Measurements from ENCODE around the gene SCTR. TPM values are rescaled to one million over a fixed set of nuclear protein-coding genes. Genes with fewer than 3 reads are reported as not detected.

The SCTR gene
- total and polyA plus RNA-seq, 2 of the 8 experiments (the other 6 are each of a cell fraction or from before 2014, with no cell fraction given) = 0.15 TPM; not detected in 1

DNA sequence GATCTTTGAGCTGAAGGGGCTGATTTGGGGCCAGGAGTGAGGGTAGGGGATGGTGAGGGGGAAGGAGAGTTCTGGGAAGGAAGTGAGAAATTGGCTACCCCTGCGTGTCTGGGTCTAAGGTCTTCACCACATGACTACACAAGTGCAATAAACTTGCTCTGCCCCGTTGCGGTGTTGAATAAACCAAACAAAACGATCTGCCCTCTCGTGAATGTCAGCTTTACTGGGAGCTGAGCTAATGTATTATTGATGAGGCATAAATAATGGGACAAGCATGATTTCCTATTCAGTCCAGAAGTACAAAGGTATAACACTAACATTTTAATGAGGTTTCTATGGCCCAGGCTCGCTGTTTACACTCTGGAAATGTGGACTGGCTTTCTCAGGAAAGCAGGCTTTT, 11.9 kb upstream of the SCTR start:
- H3K27ac ChIP-seq (ENCODE audit: low read depth, low read length) = no peak overlapping the region
- WGBS, 2 experiments (ENCODE audit: extremely low coverage in 1 of 2, insufficient coverage in 1 of 2, insufficient read length in 1 of 2, insufficient replicate concordance in 2 of 2, low coverage in 1 of 2, low lambda C conversion rate in 2 of 2, missing lambda C conversion rate in 1 of 2) = 90% methylated on average over 6 of the region's 6 CpGs; no CpG with 5 or more reads in 1 of the 2 experiments
- H3K9ac ChIP-seq (replicated peaks in 1 of 4; ENCODE audit: extremely low read depth in 1 of 4, low read depth in 3 of 4, low read length in 3 of 4) = no peak overlapping the region
- H2BK15ac ChIP-seq (ENCODE audit: low read length) = no peak overlapping the region
- CTCF ChIA-PET (ENCODE audit: partially characterized antibody) = interaction anchor here (0.6 to 1.0 kb wide), 2 partner anchors 10 to 14 kb away, joined by 3 to 4 read pairs; no protein-coding TSS in a partner anchor
- no peak overlapping the region for H2BK120ac ChIP-seq (replicated peaks; ENCODE audit: low read depth, low read length)
- H3K4me3 ChIP-seq (ENCODE audit: extremely low read depth in 1 of 4, insufficient read depth in 2 of 4, low read depth in 3 of 4, low read length in 4 of 4) = no peak overlapping the region
- H3K4ac ChIP-seq (replicated peaks; ENCODE audit: insufficient read length, low read depth, low read length) = no peak overlapping the region
- no peak overlapping the region for H3K14ac ChIP-seq (ENCODE audit: insufficient read length)
- H3K18ac ChIP-seq (ENCODE audit: extremely low read depth, low read length) = no peak overlapping the region
- H2BK20ac ChIP-seq (ENCODE audit: low read length) = no peak overlapping the region
- H3K56ac ChIP-seq (replicated peaks; ENCODE audit: insufficient read length, low read depth, low read length) = no peak overlapping the region
- H3K79me1 ChIP-seq (ENCODE audit: low read depth, low read length) = no peaks in the 10 kb centered on the region
- peaks cover 0 to 5% of the 10 kb centered on the region in 2 experiments; a peak in 1 of 4 replicates for H3K9me3 ChIP-seq (ENCODE audit: insufficient read depth in 2 of 2, low read depth in 1 of 2, low read length in 1 of 2)
- POLR2A ChIA-PET (ENCODE audit: partially characterized antibody) = no interaction called here
- no peak overlapping the region for H4K8ac ChIP-seq (ENCODE audit: extremely low read depth, insufficient read depth, low read length)
- no peaks in the 10 kb centered on the region for H3K27me3 ChIP-seq (replicated peaks in 1 of 4; ENCODE audit: control insufficient read depth in 3 of 4, extremely low read depth in 1 of 4, insufficient read depth in 3 of 4, low read length in 3 of 4)
- no peaks in the 10 kb centered on the region for H3K4me1 ChIP-seq (replicated peaks in 1 of 4; ENCODE audit: control insufficient read depth in 3 of 4, insufficient read depth in 4 of 4, low read length in 3 of 4)
- H4K91ac ChIP-seq (replicated peaks; ENCODE audit: insufficient read length, low read length) = no peak overlapping the region
- no peak overlapping the region for H2AFZ ChIP-seq (ENCODE audit: low read length)
- H2AK5ac ChIP-seq (ENCODE audit: low read depth, low read length) = no peak overlapping the region
- no peak overlapping the region for H3K4me2 ChIP-seq (ENCODE audit: insufficient read depth in 1 of 2, low read depth in 2 of 2, low read length in 2 of 2)
- FAIRE-seq = no peak
- H3K36me3 ChIP-seq (ENCODE audit: control insufficient read depth in 2 of 4, insufficient read depth in 4 of 4, low read length in 3 of 4) = no peaks in the 10 kb centered on the region
- no peak for DNase-seq (ENCODE audit: low read depth in 1 of 2, low spot score in 2 of 2)
- no peak overlapping the region for H2BK5ac ChIP-seq (ENCODE audit: low read depth, low read length)
- no peaks in the 10 kb centered on the region for H3K79me2 ChIP-seq (ENCODE audit: control insufficient read depth in 1 of 2, insufficient read depth in 2 of 2, low read length in 2 of 2)
- no peaks in the 10 kb centered on the region for H3K23me2 ChIP-seq (ENCODE audit: low read depth, low read length)
- H4K20me1 ChIP-seq (replicated peaks in 1 of 2; ENCODE audit: control insufficient read depth in 1 of 2, insufficient read depth in 2 of 2, low read length in 2 of 2) = no peaks in the 10 kb centered on the region
- no peak overlapping the region for H3K23ac ChIP-seq (ENCODE audit: insufficient read length)
- no peak overlapping the region for H2BK12ac ChIP-seq (ENCODE audit: low read depth, low read length)
- no peak overlapping the region for H4K5ac ChIP-seq (ENCODE audit: insufficient read length, low read depth, low read length)

Data from H1 (cell line).